ENCODE measurements around the gene VWA3B. TPM values are rescaled to one million over a fixed set of nuclear protein-coding genes. Genes with fewer than 3 reads are reported as not detected.

Gene VWA3B
- total and polyA plus RNA-seq, 2 of the 4 experiments (the other 2 are of a cell fraction) = not detected

GRCh38 chr2:98314251-98314650 is 227.3 kb downstream of the VWA3B start:
- in situ Hi-C loops (cut with MboI; ENCODE audit: low sequenced_read_pairs) = no loop called here
- no TSS peak for BruUV-seq (replicated peaks)
- ChIA-PET POLR2A (ENCODE audit: unreplicated experiment) (no interaction called here), CTCF (no interaction called here)
- Histone ChIP-seq H3K9me1 (ENCODE audit: insufficient read depth, low read length) (no peaks in the 10 kb centered on the region), H3K4me2 (ENCODE audit: low read depth, low read length) (no peak overlapping the region), H3K4me3 (ENCODE audit: insufficient read depth, low read depth, low read length) (no peak overlapping the region), H4K91ac (ENCODE audit: insufficient read depth, low read depth, low read length) (no peak overlapping the region), H3K14ac (replicated peaks; ENCODE audit: low read depth, low read length) (no peak overlapping the region), H2BK20ac (ENCODE audit: low read depth, low read length) (no peak overlapping the region), H4K5ac (ENCODE audit: low read depth, low read length) (no peak overlapping the region), H3K4ac (ENCODE audit: low read depth, low read length) (no peak overlapping the region), H3K36me3 (ENCODE audit: control insufficient read depth, insufficient read depth, low read length) (no peaks in the 10 kb centered on the region), H2AFZ (replicated peaks; ENCODE audit: low read length, poor library complexity) (no peak overlapping the region), H3K27ac (ENCODE audit: insufficient read depth, low read length) (no peak overlapping the region), H3K56ac (ENCODE audit: extremely low read depth, insufficient read depth, low read length) (no peak overlapping the region), H3K9ac (ENCODE audit: low read depth, low read length) (no peak overlapping the region), H3K9me3 (ENCODE audit: control insufficient read depth, insufficient read depth, low read length) (no peaks in the 10 kb centered on the region), H2BK120ac (ENCODE audit: low read depth, low read length) (no peak overlapping the region), H3K4me1 (ENCODE audit: control insufficient read depth, insufficient read depth, low read length) (no peaks in the 10 kb centered on the region), H2BK15ac (ENCODE audit: low read depth, low read length) (no peak overlapping the region), H3K79me1 (ENCODE audit: low read depth in 1 of 2, low read length in 2 of 2) (no peaks in the 10 kb centered on the region), H2AK5ac (ENCODE audit: low read depth, low read length) (no peak overlapping the region), H3K23ac (ENCODE audit: low read depth, low read length) (no peak overlapping the region), H4K8ac (ENCODE audit: low read depth in 2 of 2, low read length in 2 of 2) (no peak overlapping the region), H4K20me1 (ENCODE audit: insufficient read depth, low read length) (no peaks in the 10 kb centered on the region), H3K18ac (ENCODE audit: low read depth, low read length) (no peak overlapping the region), H2AK9ac (replicated peaks; ENCODE audit: low read depth, low read length, poor library complexity) (no peak overlapping the region), H3K27me3 (ENCODE audit: control insufficient read depth, insufficient read depth, low read length) (peaks cover 4% of the 10 kb centered on the region), H2BK5ac (ENCODE audit: low read depth, low read length, poor library complexity, severe bottlenecking) (no peak overlapping the region)
- dilution Hi-C loops (cut with HindIII; ENCODE audit: low sequenced_read_pairs, unreplicated experiment) = no loop called here
- DNase-seq (no peak), ATAC-seq (ENCODE audit: low read depth) (no peak)
- no peak for TF ChIP-seq POLR2A (IDR thresholded peaks at IDR 0.05; ENCODE audit: low read depth, low read length)
- no peak for TF ChIP-seq BHLHE40 (IDR thresholded peaks at IDR 0.05; ENCODE audit: low read depth, low read length)
- intact Hi-C loops (cut with micrococcal nuclease) = no loop called here
- no CpG with 5 or more reads among the region's 4 CpGs for WGBS, 2 experiments (ENCODE audit: extremely low coverage in 2 of 2, insufficient read length in 1 of 2)

All from IMR-90 (cell line).